Stimulated activated CD4-positive, alpha-beta T cell treated with anti-CD3 and anti-CD28 coated beads, Interleukin-12 subunit alpha, Interleukin-12 subunit beta, amount 100 ng/mL, for 4 hours (primary cell): Measurements from ENCODE around the gene SLC5A10.

Source experiments
- DNase-seq: peaks from one replicate; pipeline ENCODE4 v3.0.0-alpha.2; 2020

SLC5A10 gene

DNA sequence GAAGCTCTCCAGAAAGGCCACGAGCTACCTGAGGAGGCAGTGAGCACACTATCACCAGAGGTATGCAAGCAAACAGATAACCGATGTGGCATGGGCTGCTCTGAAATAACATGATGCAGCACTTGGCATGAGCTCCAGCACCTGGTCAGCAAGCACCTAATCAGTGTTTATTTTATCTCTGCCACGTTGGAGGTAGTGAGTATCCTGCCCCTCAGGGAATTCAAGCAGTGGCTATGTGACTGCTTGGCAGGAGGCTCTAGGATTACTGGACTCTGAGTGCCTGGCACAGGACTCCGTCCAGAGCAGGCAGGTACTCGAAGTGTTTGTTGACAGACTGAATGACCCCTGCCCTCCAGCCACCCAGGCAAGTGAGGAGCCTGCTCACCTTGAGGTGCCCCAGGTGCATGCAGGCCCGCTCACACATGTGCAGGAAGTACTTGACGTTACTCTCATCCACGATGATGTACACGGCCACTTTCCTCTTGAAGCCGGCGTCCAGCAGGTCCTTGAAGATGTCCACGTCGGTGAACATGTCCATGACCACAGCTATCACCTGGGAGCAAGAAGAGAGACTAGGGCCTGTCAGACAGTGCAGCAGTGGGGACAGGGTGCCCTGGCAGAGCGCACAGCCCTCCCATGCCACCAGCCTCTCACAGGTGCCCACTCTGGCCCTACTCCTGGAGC, 36.0 kb downstream of the SLC5A10 start:
- no peak for DNase-seq

DNA sequence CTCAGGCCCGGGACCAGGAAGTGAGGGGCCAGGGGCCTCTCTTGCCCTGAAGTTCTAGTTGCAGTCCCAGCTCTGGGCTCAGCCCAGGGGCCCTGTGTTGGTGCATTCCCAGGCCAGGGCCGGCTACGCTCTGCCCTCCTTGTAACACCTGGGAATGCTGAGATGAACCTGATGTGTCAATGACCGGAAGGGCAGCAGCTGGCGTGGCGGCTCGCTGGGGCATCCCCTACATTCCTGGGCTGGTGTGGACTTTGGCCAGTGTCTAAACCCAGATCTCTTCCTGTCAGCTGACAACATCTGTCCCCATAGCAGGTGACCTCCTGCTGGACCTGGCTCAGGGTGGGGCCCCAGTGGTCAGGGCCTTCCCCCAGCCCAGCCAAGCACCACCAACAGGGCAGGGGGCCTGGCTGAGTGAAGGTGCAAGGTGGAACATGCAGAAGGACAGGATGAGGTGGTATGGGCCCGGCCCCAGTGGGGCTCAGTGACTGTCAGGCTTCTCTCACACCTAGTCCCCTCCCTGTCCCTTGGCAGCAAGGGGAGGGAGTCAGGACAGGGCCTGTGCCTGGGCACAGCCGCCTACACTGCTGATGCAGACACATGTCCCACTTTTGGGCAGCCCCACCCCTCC, 36.7 kb downstream of the SLC5A10 start:
- DNase-seq = no peak

DNA sequence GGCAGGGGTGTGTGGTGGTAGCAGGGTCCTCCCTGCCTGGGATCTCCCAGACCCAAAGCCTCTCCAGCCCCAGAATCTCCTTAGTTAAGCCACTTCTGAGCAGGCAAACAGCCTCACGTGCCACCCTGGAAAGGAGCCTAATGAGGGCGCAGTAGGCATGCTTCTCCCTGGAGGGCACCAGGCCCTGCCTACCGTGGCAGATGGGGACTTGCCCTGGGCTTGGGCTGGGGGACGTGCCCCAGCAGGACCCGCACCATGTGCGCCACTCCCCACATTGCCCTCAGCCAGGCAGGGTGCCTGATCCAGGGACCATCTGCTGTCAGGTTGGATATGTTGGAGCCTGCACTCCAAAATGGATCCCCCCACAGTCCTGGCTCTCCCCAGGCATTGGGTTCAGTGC, 38.4 kb downstream of the SLC5A10 start:
- no peak for DNase-seq

DNA sequence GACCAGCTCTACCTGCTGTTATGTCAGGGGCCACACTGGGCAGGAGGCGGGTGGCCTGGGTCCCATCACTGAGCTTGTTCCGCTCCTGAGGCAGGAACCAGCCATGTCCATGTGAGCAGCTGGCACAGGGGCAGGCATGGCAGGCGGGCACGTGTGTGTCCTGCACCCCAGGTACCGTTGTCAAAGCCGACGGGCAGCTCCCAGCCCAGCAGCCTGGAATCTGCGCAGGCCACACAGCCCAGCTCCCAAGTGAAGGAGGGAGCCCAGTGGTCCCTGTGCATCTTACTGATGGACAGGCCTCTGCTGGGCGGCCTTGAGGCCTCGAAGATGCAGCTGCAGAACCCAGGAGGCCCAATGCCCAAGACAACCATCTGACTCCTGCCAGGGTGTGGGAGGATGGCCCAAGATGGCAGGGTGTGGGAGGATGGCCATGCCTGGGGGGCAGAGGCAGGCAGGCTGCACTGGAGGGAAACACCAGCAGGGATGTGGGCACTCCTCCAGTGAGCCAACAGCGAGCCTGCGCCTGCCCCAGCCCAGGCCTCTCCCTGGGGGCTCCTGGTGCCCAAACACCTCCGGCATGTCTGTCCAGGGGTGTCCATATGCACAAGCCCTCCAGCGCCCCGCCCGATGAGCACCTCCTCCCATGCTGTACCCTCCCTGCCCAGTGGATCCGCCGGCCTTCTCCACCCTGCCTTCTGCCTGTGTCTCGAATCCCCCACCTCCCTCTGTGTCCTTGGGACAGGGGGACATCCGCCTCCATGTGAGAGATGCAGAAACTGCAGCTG, 39.8 kb downstream of the SLC5A10 start:
- no peak for DNase-seq

DNA sequence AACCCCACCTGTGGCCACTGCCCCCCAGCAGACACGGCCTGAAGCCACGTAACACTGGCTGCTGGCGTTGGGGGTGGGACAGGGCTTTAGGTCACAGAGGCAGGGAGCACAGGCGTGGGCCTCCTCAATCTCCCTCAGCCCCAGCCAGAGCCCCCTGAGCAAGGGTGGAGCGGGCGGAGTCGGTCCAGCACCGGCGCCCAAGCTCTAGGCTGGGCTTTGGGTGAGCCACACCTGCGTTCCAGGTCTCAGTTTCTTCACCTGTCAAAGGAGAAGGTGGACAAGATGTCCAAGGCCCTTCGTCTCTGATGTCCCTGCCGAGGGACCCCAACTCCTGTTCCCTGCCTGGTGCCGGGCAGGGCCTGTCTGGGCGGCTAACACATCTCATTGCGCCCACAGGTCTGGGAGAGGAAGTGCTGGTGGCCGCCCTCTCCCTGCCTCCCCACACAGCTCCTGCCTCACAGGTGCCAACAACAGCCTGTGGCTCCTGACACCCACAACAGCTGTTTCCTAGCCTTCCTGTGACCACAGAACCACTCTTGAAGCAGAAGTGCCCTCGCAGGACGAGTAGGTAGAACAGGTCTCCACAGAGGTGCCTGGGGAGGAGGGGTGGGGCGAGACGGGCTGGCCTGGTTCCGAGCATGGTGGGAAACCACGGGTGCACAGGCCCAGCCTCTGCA, 40.6 kb downstream of the SLC5A10 start:
- no peak for DNase-seq

DNA sequence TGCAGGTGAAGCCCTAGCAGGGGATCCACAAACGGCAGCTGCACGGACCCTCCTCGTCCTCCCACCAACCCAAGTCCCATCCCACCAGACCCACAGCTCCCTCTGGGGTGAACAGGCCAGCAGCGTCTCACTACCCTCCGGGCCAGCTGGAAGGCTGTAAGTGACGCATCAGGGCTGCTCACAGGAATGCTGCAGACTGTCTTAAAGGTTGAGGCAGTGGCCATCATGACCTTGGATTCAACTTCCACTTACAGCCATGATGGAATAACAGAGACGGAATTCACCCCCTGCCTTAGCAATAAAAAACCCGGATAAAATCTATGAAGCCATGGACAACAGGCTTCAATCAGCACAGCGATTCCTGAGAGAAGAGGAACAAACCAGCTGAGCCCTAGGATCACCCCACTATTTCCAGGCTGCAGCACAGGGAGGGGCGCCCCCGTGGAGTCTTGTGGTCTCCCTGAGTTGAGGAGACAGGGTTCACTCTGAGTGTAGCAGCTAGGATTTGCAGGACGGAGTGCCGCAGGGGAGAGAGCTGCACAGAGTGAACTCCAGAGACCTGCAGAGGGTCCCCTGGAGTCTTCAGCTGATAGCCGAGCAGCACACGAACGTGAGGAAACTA, 42.1 kb downstream of the SLC5A10 start:
- DNase-seq = no peak

DNA sequence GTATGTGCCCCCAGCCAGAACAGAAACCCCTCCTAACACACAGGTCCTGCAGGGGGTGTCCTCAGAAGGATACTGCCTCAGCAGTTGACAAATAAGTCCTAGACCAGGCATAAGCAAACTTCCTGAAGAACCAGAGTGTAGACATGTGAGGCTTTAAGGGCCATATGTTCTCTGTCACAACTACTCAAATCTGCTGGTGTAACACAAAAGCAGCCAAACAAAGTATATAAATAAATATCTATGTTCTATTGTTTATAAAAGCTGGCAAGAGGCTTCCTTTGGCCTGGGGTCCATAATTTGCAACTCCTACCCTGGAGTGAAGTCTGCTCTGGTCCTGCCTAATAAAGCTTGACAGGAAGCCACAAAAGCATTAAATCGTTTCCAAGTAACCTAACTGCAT, 42.7 kb downstream of the SLC5A10 start:
- DNase-seq = no peak

DNA sequence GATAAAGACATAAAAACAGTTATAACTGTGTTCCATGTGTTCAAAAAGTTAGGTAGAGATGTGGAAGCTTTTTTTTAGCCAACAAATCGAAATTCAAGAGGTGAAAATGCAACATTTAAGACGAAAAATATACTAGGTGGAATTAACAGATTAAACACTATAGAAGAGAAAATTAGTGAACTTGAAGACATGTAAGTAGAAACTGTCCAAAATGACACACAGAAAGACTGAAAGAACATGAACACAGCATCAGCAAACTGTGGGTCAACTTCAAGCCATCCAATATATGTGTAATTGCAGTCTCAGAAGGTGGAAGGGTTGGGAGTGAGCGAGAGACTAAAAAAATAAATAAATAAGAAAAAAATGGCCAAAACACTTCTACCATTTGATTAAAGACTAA, 43.3 kb downstream of the SLC5A10 start:
- no peak for DNase-seq

DNA sequence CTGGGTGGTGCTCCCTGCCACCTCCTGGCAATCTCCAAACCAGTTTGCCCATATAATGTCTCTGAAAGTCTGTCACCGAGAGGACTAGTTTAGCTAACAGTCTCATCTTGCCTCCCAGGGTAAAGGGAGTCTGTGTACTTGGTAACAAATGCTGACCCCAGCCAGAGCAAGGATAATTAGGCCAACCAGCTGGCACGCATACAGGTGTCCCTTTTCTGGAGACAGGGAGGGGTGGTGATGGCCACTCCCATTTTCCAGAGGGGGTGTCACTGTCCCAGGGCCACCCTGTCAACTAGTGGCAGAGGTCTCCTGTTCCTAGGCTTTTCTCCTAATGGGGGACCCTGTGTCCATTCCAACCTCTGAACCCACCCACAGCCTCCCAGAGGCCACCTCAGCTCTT, 44.5 kb downstream of the SLC5A10 start:
- DNase-seq = no peak

DNA sequence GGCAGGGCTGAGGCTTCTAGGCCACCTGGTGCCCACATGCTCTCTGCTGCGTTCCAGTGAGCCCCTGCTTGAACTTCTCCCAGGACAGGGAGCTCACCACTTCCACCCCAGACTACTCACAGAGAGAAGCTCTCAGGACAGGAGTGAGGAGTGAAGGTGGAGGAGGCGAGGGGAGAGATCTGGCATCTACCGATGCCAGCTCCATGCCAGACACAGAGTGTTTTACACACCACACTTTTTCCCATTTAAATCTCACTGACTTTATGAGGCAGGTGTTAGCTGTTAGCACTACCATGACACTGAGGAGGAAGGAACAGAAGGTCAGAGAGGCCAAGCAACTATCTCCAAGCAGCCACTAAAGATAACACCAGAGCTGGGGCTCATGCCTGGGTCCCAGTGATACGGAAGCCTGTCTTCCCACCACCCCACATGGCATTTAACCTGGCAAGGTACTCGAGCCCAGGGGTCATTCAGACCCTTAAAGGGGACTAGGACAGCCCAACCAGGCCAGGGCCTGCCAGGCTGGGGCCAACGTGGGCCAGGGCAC, 45.8 kb downstream of the SLC5A10 start:
- no peak for DNase-seq

DNA sequence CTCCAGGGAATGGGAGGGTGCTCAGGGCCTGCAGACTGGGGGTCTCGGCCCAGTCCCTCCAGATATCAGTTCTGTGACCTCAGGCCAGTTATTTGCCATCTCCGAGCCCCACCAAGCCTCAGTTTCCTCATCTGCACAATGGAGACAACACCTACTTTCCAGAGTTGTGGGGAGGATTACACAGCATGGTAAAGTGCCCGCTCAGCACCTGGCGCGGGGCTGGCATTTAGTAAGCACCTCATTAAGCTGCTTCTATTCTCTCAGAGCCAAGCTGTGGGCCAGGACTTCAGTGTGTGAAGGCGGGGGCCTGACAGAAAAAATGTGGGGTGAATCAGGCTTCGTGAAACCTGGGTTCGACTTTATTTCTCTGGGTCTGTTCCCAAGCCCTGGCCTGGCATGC, 47.4 kb downstream of the SLC5A10 start:
- DNase-seq = no peak

DNA sequence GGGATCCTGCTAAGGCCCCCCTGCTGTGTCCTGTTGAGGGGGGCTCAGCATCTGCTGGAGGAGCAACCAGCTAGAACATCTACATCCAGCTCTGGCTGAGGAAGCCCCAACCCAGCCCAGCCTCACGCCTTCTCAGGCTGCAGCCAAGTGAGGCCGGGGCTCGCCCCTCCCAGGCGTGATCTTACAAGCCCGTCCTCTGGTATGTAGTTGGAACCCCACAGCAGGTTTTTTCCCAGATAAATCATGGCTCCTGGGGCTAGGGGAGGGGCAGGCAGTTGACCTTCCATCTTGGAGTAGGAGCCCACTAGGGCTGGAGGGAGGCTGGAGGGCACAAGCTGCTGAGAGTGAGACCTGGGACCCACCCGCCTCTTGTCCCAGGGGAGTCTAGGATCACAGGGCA, 47.9 kb downstream of the SLC5A10 start:
- no peak for DNase-seq

DNA sequence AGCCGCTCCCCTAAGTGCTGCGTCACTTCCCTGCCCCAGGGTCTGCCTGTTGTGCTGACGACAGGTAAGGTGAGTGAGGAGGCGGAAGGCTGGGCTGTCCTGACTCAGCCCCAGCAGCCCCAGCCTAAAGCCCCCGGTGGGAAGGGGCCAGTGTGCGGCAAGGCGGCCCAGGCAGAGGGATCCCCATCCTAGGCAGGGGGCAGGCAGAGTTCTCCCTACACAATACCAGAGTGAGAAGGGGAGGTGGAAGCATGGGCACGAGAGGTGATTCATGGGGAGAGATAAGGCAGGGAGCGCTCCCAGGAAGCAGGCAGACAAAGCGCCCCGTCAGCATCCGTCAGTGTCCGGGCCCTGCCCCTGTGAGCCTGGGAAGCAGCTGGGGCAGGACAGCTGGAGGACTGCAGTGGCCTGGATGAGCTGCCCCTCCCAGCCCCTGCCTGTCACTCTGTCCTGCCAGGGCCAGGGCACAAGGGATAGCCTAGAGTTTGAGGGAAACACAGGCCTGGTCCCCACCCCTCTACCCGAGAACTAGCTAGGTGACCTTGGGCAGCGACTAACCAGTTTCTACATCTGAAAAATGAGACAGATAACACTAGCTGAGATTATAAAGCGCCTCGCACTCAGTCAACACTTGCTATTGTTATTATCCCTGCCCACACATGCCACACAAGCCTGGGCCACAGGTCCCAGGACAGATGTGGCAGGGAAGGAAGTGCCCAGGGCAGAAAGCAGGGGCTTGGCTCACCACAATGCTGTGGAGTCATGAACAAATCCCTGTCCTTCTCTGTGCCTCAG, 48.8 kb downstream of the SLC5A10 start:
- DNase-seq = no peak

DNA sequence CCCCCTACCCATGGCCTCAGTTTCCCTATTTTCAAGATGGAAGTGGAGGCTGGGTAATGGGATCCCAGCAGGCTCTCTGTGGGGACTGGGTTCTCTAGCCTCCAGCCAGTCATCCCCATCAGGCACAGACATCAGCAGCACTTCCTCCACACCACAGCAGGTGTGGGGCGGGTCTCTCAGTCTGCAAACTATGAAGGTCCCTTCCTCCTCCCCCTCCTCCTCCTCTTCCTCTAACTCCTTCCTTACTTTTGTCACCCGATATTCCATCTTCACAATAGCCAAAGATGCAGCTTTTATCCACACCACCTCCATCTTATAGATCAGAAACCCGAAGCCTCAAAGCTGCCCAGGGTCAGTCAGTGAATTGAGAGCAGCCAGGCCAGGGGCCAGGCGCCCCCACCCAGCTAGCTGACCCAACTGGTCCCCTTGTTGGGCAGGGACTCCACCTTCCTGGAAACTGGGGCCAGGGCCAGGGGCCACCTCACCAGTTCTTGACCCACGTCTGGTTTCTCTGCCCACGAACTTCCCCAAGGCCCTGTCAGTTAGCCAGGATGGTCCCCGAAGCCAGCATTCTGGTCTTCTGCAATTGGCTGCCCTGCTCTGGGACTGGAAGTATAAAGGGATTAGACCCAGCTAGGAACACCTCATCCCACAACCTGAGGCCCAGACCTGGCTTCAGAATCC, 50.1 kb downstream of the SLC5A10 start:
- DNase-seq = no peak

DNA sequence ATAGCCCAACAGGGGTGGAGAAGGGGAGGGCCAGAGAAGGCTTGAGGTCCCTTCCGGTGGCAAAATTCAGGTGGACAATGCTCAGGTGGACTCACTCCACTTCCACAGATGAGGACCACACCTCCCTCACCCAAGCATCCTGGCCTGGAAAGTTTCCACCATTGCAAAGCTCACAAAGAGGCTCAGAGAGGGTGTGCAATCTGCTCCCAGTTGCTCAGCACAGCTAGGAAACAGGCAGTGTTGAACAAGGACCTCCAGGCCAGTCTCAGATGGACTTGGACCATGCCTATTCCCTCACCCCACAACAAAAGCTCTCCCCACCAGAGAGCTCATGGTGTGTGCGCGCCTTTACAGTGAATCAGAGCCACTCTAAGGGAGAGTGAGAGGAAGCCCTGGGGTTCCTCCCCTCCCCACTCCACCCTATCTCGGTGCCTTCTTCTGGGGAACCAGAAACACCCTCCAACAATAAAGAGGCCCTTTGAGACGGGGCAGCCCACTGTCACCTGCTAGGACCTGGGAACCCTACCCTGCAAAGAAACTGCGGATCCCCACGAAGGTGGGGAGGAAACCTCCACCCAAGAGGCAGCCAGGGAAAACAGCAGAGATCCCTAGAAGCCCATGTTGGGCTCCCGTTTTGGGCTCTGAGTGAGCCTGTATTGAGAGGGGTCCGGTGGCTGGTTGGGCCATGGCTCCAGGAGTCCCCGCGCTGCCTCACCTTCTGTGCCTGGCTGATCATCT, 51.0 kb downstream of the SLC5A10 start:
- DNase-seq = no peak

DNA sequence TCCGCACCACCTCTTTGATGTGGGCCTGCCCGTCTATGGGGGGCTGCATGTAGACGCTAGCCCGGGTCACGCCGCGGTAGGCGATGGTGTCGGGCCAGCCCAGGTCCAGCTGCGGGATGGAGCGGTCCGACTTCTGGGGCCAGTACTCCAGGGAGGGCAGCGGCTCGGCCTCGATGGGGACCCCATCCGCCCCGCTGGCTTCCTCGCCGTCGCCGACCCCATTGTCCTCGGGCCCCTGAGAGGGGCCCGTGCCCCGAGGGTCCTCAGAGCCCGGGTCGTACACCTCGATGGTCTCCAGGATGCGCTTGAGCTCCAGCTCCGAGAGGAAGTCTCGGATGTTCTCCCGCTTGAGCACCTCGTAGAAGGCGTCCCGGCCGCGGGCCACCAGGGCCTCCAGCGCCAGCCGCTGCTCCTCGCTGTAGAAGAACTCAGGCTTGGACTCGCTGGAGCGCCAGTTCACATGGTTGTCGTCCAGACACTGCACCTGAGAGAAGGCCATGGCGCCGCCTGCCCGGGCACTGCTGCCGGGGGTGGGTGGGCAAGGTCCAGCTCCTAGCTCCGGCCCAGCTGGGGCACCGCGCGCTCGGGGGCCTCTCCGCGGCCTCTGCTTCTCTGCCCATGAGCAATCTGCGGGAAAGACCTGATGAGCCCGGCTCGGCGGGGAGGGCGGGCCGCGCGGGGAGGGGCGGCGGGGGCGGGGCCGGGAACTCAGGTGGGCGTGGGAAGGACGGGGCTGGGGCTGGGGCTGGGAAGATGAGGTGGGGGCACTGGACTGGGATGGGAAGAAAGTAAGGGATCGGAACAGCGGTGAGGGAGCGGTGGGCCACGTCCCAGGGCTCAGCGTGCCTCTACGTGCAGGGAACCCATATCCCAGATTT, 51.8 kb downstream of the SLC5A10 start:
- peak; percentile 64 for DNase-seq

DNA sequence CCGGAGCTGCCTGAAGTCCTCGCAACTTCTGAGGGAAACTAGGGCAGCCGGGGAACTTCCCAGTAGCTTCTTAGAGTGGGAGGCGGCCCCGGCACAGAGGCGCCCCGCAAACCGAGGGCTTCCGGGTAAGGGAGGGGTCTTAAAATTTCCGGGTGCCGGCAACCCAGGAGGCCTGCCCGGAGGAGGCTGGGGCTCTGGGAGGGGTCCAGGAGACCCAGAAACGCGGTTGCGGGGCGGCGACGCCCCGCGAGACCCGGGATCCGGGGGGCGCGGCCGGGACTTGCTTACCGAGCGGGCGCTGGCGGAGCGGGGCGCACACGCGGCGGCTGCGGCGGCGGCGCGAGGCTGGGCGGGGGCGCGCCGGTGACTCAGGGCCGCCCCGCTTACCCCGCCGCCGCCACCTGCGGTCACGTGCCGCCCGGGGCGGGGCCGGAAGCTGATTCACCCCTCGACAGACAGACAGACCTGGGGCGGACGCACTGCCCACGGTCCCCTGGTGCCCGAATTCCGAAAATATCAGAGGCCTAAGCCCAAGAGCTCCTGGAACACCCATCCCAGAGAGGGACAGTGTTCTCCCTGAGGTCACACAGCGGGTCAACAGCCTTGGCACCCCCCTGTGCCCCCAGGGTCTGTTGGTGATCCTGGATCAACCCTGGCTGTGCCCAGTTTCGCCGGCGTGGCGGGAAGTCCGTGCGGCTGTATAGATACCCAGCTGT, 52.6 kb downstream of the SLC5A10 start, which contains the start of gene FAM83G:
TSS of gene FAM83G (minus strand) at position 344 of the 716 bp plus-strand sequence. CDS start 723 bp downstream, outside the sequence.
- peak; percentile 90 for DNase-seq

DNA sequence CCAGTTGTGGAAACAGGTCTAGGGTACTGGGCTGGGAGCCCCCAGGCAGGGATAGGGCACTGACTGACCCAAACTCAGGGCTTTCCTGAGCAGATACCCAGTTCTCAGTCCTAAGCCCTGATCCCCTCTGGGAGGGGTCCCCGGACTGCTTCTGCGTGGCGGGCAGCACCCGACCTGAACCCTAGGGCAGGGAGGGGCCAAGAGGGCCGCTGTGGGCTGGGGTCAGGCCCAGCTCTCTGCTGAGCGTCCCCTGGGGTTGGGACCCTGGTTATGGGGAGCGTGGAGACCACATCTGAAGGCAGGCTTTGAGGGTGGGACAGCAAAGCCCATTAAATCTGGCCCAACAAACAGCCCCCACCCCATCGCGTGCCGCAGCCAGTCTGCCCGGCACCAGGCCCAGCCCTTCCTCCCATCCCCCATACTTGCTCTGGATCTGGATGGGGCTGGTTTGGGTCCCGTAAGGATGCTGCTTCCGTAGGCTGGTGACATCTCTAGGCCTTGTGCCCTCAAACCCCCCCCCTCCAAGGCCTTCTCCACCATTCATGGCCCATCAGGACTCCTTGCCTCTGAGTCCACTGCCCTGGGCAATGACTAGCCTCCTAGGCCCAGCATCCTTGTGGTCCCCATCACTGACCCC, 53.3 kb downstream of the SLC5A10 start:
- DNase-seq = no peak
